Right atrium auricular region (tissue), 2 donors: ENCODE measurements around the gene LECT2. TPM values are rescaled to one million over a fixed set of nuclear protein-coding genes. Genes with fewer than 3 reads are reported as not detected.

Experiments
- DNase-seq: peaks from one replicate; pipeline ENCODE4 v3.0.0-alpha.2; 2019; ENCODE audit warnings: low spot score
- H3K27ac ChIP-seq, 2 donors: fragments of 200-600 bp; sonication (generic); 1 replicate in 1 of 2; 2 replicates in 1 of 2; pipeline ENCODE4 v1.5.1; 2016 to 2019
- H3K27me3 ChIP-seq, 2 donors: fragments of 200-600 bp; sonication (generic); one replicate each; pipeline versions ENCODE4 v1.5.1 to v1.6.0; 2017 to 2019
- H3K36me3 ChIP-seq: fragments of 200-600 bp; sonication (generic); one replicate; pipeline ENCODE4 v1.5.1; 2016
- H3K4me1 ChIP-seq, 2 donors: fragments of 200-600 bp; sonication (generic); one replicate each; pipeline versions ENCODE4 v1.5.1 to v1.6.0; 2017 to 2019
- H3K4me3 ChIP-seq, 2 donors: fragments of 200-600 bp; sonication (generic); 1 replicate in 1 of 2; 2 replicates in 1 of 2; pipeline ENCODE4 v1.5.1; 2017 to 2019; ENCODE audit warnings: mild to moderate bottlenecking in 1 of 2, moderate library complexity in 1 of 2
- H3K9me3 ChIP-seq, 2 donors: fragments of 200-600 bp; sonication (generic); one replicate each; pipeline ENCODE4 v1.5.1; 2019
- CTCF ChIP-seq, 2 donors: fragments of 200-600 bp; sonication (generic); IDR thresholded peaks; one replicate each; pipeline ENCODE4 v1.5.1; 2019; ENCODE audit warnings: antibody characterized with exemption in 2 of 2
- total RNA-seq, 2 donors: library from RNA; depleted of rRNA; stranded (reverse); fragments of >200 nt; gene quantifications; one replicate each; pipeline ENCODE4 v1.1.0, GENCODE V29; 2016

Gene LECT2
- total RNA-seq = not detected

GRCh38 chr5:135954899-135955298, at the start of gene LECT2:
Gene LECT2 (minus strand): TSS chr5:135954983. CDS start chr5:135954833, 150 bp downstream.
- Histone ChIP-seq H3K36me3 (no peaks in the 10 kb centered on the region), H3K4me3 (no peak within 1 kb of the TSS), H3K27ac (no peak within 1 kb of the TSS), H3K9me3 (no peaks in the 10 kb centered on the region), H3K27me3 (no peaks in the 10 kb centered on the region), H3K4me1 (no peaks in the 10 kb centered on the region)
- DNase-seq = no peak
- no peak for TF ChIP-seq CTCF (IDR thresholded peaks at IDR 0.05)

GRCh38 chr5:136004436-136004835, 49.7 kb upstream of the LECT2 start:
- no peak for TF ChIP-seq CTCF (IDR thresholded peaks at IDR 0.05)
- Histone ChIP-seq H3K4me3 (no peak overlapping the region), H3K4me1 (peaks cover 0 to 7% of the 10 kb centered on the region in 2 donors), H3K27ac (no peak overlapping the region), H3K9me3 (no peaks in the 10 kb centered on the region), H3K27me3 (no peaks in the 10 kb centered on the region), H3K36me3 (no peaks in the 10 kb centered on the region)
- no peak for DNase-seq

GRCh38 chr5:136001466-136001981, 46.7 kb upstream of the LECT2 start:
- Histone ChIP-seq H3K4me3 (no peak overlapping the region), H3K4me1 (peaks cover 0 to 7% of the 10 kb centered on the region in 2 donors), H3K9me3 (no peaks in the 10 kb centered on the region), H3K27ac (no peak overlapping the region), H3K36me3 (no peaks in the 10 kb centered on the region), H3K27me3 (no peaks in the 10 kb centered on the region)
- DNase-seq = no peak
- no peak for TF ChIP-seq CTCF (IDR thresholded peaks at IDR 0.05)

GRCh38 chr5:136000932-136001331, 46.1 kb upstream of the LECT2 start:
- Histone ChIP-seq H3K9me3 (no peaks in the 10 kb centered on the region), H3K27ac (no peak overlapping the region), H3K4me1 (peaks cover 0 to 7% of the 10 kb centered on the region in 2 donors), H3K4me3 (no peak overlapping the region), H3K27me3 (no peaks in the 10 kb centered on the region), H3K36me3 (no peaks in the 10 kb centered on the region)
- DNase-seq = no peak
- TF ChIP-seq CTCF (IDR thresholded peaks at IDR 0.05) = no peak

- Histone ChIP-seq H3K9me3 (no peaks in the 10 kb centered on the region), H3K27me3 (no peaks in the 10 kb centered on the region), H3K4me1 (peaks cover 0 to 7% of the 10 kb centered on the region in 2 donors), H3K4me3 (no peak overlapping the region), H3K27ac (no peak overlapping the region), H3K36me3 (no peaks in the 10 kb centered on the region)
- no peak for TF ChIP-seq CTCF (IDR thresholded peaks at IDR 0.05)
- no peak for DNase-seq
Observed at GRCh38 chr5:136000147-136000546, 45.4 kb upstream of the LECT2 start.
